Measurements from ENCODE around the gene MYO18A. TPM values are rescaled to one million over a fixed set of nuclear protein-coding genes. Genes with fewer than 3 reads are reported as not detected.

The MYO18A gene
- total and polyA plus RNA-seq, 10 of the 15 experiments (the other 5 are each of a cell fraction or from before 2014, with no cell fraction given) = 2.9 to 66.0 (median 24.5) TPM

DNA sequence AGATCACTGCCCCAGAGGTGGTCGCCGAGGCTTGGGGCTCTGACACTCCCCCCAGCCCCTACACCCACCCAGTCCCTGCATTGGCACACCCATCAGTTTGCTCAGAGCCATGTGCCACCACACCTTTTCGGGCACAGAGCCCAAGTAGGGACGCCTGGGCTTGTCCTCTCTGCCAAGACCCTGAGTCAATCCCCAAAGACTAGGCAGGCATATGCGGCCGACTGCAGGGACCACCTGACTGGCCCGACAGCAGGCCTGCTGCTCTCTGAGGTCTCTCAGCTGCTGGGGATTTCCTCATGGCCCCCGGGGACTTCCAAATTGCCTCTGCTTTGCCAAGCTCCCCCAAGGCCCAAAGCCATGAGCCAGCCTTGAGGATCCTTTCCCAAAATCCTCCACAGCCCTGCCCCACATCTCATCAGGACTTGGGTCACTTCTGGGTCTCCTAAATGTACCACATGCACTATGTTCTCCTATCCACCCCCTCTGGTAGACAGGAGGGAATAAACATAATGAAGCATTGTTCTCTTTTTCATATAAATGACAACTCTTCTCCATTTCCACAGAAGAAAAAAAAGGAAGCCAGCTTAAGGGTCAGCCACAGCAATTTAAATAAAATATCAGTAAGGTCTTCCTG, 30.6 kb downstream of the MYO18A start (continued):
- TF ChIP-seq, protein P1, sequence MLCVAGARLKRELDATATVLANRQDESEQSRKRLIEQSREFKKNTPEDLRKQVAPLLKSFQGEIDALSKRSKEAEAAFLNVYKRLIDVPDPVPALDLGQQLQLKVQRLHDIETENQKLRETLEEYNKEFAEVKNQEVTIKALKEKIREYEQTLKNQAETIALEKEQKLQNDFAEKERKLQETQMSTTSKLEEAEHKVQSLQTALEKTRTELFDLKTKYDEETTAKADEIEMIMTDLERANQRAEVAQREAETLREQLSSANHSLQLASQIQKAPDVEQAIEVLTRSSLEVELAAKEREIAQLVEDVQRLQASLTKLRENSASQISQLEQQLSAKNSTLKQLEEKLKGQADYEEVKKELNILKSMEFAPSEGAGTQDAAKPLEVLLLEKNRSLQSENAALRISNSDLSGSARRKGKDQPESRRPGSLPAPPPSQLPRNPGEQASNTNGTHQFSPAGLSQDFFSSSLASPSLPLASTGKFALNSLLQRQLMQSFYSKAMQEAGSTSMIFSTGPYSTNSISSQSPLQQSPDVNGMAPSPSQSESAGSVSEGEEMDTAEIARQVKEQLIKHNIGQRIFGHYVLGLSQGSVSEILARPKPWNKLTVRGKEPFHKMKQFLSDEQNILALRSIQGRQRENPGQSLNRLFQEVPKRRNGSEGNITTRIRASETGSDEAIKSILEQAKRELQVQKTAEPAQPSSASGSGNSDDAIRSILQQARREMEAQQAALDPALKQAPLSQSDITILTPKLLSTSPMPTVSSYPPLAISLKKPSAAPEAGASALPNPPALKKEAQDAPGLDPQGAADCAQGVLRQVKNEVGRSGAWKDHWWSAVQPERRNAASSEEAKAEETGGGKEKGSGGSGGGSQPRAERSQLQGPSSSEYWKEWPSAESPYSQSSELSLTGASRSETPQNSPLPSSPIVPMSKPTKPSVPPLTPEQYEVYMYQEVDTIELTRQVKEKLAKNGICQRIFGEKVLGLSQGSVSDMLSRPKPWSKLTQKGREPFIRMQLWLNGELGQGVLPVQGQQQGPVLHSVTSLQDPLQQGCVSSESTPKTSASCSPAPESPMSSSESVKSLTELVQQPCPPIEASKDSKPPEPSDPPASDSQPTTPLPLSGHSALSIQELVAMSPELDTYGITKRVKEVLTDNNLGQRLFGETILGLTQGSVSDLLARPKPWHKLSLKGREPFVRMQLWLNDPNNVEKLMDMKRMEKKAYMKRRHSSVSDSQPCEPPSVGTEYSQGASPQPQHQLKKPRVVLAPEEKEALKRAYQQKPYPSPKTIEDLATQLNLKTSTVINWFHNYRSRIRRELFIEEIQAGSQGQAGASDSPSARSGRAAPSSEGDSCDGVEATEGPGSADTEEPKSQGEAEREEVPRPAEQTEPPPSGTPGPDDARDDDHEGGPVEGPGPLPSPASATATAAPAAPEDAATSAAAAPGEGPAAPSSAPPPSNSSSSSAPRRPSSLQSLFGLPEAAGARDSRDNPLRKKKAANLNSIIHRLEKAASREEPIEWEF (IDR thresholded peaks at IDR 0.05; ENCODE audit: insufficient replicate concordance, low read depth, low read length) = no peak
- peak; percentile 55 for TF ChIP-seq DPF2 (IDR thresholded peaks at IDR 0.05)
- no peak for TF ChIP-seq EP300 (IDR thresholded peaks at IDR 0.05; ENCODE audit: borderline replicate concordance in 1 of 2, control insufficient read depth in 1 of 2, low read depth in 2 of 2, low read length in 2 of 2)
- TF ChIP-seq, protein P2, sequence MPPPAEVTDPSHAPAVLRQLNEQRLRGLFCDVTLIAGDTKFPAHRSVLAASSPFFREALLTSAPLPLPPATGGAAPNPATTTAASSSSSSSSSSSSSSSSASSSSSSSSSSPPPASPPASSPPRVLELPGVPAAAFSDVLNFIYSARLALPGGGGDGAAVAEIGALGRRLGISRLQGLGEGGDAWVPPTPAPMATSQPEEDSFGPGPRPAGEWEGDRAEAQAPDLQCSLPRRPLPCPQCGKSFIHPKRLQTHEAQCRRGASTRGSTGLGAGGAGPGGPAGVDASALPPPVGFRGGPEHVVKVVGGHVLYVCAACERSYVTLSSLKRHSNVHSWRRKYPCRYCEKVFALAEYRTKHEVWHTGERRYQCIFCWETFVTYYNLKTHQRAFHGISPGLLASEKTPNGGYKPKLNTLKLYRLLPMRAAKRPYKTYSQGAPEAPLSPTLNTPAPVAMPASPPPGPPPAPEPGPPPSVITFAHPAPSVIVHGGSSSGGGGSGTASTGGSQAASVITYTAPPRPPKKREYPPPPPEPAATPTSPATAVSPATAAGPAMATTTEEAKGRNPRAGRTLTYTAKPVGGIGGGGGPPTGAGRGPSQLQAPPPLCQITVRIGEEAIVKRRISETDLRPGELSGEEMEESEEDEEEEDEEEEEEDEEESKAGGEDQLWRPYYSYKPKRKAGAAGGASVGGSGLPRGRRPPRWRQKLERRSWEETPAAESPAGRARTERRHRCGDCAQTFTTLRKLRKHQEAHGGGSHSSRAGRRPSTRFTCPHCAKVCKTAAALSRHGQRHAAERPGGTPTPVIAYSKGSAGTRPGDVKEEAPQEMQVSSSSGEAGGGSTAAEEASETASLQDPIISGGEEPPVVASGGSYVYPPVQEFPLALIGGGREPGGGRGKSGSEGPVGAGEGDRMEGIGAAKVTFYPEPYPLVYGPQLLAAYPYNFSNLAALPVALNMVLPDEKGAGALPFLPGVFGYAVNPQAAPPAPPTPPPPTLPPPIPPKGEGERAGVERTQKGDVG (CRISPR knock-in tag; IDR thresholded peaks at IDR 0.05) = no peak
- no peak for TF ChIP-seq SREBF1 (IDR thresholded peaks at IDR 0.05; ENCODE audit: low read length)
- TF ChIP-seq RAD21 (IDR thresholded peaks at IDR 0.05; ENCODE audit: insufficient read depth, low read depth, low read length) = no peak
- TF ChIP-seq, protein P3, sequence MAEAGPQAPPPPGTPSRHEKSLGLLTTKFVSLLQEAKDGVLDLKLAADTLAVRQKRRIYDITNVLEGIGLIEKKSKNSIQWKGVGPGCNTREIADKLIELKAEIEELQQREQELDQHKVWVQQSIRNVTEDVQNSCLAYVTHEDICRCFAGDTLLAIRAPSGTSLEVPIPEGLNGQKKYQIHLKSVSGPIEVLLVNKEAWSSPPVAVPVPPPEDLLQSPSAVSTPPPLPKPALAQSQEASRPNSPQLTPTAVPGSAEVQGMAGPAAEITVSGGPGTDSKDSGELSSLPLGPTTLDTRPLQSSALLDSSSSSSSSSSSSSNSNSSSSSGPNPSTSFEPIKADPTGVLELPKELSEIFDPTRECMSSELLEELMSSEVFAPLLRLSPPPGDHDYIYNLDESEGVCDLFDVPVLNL (IDR thresholded peaks at IDR 0.05; ENCODE audit: low read depth, low read length) = no peak
- TF ChIP-seq, protein P4, sequence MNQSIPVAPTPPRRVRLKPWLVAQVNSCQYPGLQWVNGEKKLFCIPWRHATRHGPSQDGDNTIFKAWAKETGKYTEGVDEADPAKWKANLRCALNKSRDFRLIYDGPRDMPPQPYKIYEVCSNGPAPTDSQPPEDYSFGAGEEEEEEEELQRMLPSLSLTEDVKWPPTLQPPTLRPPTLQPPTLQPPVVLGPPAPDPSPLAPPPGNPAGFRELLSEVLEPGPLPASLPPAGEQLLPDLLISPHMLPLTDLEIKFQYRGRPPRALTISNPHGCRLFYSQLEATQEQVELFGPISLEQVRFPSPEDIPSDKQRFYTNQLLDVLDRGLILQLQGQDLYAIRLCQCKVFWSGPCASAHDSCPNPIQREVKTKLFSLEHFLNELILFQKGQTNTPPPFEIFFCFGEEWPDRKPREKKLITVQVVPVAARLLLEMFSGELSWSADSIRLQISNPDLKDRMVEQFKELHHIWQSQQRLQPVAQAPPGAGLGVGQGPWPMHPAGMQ (IDR thresholded peaks at IDR 0.05; ENCODE audit: borderline replicate concordance) = no peak
- TF ChIP-seq, protein P5, sequence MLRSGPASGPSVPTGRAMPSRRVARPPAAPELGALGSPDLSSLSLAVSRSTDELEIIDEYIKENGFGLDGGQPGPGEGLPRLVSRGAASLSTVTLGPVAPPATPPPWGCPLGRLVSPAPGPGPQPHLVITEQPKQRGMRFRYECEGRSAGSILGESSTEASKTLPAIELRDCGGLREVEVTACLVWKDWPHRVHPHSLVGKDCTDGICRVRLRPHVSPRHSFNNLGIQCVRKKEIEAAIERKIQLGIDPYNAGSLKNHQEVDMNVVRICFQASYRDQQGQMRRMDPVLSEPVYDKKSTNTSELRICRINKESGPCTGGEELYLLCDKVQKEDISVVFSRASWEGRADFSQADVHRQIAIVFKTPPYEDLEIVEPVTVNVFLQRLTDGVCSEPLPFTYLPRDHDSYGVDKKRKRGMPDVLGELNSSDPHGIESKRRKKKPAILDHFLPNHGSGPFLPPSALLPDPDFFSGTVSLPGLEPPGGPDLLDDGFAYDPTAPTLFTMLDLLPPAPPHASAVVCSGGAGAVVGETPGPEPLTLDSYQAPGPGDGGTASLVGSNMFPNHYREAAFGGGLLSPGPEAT (IDR thresholded peaks at IDR 0.05; ENCODE audit: low read depth) = peak; percentile 92
- no peak for TF ChIP-seq CHD2 (IDR thresholded peaks at IDR 0.05; ENCODE audit: borderline replicate concordance, low read depth, low read length)
- TF ChIP-seq EZH2 (IDR thresholded peaks at IDR 0.05; ENCODE audit: borderline replicate concordance, control insufficient read depth, low read depth, low read length) = no peak

Data from GM12878 (cell line).